Measurements from ENCODE around the gene ROBO2.

The ROBO2 gene

GRCh38 chr3:77436908-77437307 lies 397.0 kb downstream of the ROBO2 start:
- DNase-seq, result no peak

GRCh38 chr3:77446084-77446483 lies 406.2 kb downstream of the ROBO2 start:
- DNase-seq, result no peak

GRCh38 chr3:77446761-77447160 lies 406.9 kb downstream of the ROBO2 start:
- no peak for DNase-seq

GRCh38 chr3:77449459-77450350 lies 409.8 kb downstream of the ROBO2 start:
- DNase-seq, result no peak

GRCh38 chr3:77456431-77456830 lies 416.5 kb downstream of the ROBO2 start:
- no peak for DNase-seq

- DNase-seq, result no peak
These were observed 417.0 kb downstream of the ROBO2 start for GRCh38 chr3:77456906-77457305.

- no peak for DNase-seq
These were observed 420.0 kb downstream of the ROBO2 start for GRCh38 chr3:77459926-77460325.

GRCh38 chr3:77460326-77460725 lies 420.4 kb downstream of the ROBO2 start:
- DNase-seq, result no peak

- no peak for DNase-seq
These were observed 423.1 kb downstream of the ROBO2 start for GRCh38 chr3:77462951-77463350.

- no peak for DNase-seq
These were observed 424.3 kb downstream of the ROBO2 start for GRCh38 chr3:77464111-77464688.

GRCh38 chr3:77466562-77467115 lies 426.7 kb downstream of the ROBO2 start:
- DNase-seq, result no peak

GRCh38 chr3:77467702-77468625 lies 428.1 kb downstream of the ROBO2 start:
- no peak for DNase-seq

- DNase-seq, result no peak
These were observed 428.7 kb downstream of the ROBO2 start for GRCh38 chr3:77468626-77469020.

- DNase-seq, result no peak
These were observed 435.6 kb downstream of the ROBO2 start for GRCh38 chr3:77475507-77475906.

GRCh38 chr3:77479021-77479420 lies 439.1 kb downstream of the ROBO2 start:
- no peak for DNase-seq

GRCh38 chr3:77489216-77489615 lies 449.3 kb downstream of the ROBO2 start:
- DNase-seq, result no peak

- DNase-seq, result no peak
These were observed 452.1 kb downstream of the ROBO2 start for GRCh38 chr3:77491961-77492360.

GRCh38 chr3:77500721-77501120 lies 460.8 kb downstream of the ROBO2 start:
- no peak for DNase-seq

GRCh38 chr3:77506384-77506783 lies 466.5 kb downstream of the ROBO2 start:
- DNase-seq, result no peak

GRCh38 chr3:77513542-77513941 lies 473.6 kb downstream of the ROBO2 start:
- DNase-seq, result no peak

- no peak for DNase-seq
These were observed 474.9 kb downstream of the ROBO2 start for GRCh38 chr3:77514766-77515165.

- no peak for DNase-seq
These were observed 484.6 kb downstream of the ROBO2 start for GRCh38 chr3:77524463-77524862.

All from activated naive CD4-positive, alpha-beta T cell (primary cell).